ENCODE data around the gene LMAN1.

The LMAN1 gene

DNA sequence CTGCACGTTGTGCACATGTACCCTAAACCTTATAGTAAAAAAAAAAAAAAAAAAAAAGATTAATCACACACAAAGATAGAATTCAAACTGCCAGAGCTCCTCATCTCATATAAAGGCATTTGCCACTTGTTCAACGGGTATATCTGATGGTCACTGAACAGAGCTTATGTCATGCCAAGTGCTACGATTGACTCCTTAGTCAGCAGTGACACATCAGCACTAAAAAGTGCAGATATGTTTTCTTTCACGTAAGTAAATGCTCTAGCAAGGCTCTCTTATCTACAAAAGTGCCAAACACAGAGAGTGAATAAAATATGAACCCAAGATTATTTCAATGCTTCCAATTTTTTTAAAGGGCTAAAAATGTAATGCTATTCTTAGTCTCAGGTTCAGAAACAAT is 1.1 kb downstream of the LMAN1 start:
- Histone ChIP-seq H3K4me1 (ENCODE audit: control insufficient read depth in 1 of 2, insufficient read depth in 1 of 2, low read depth in 1 of 2, low read length in 1 of 2) (peaks cover 14 to 17% of the 10 kb centered on the region in 2 experiments), H3K27me3 (peaks cover 51% of the 10 kb centered on the region), H3K36me3 (no peaks in the 10 kb centered on the region), H3K4me3 (ENCODE audit: low read depth in 1 of 2, low read length in 1 of 2) (no peak overlapping the region), H3K27ac (no peak overlapping the region), H3K9me3 (no peaks in the 10 kb centered on the region)
- TF ChIP-seq, protein P1, sequence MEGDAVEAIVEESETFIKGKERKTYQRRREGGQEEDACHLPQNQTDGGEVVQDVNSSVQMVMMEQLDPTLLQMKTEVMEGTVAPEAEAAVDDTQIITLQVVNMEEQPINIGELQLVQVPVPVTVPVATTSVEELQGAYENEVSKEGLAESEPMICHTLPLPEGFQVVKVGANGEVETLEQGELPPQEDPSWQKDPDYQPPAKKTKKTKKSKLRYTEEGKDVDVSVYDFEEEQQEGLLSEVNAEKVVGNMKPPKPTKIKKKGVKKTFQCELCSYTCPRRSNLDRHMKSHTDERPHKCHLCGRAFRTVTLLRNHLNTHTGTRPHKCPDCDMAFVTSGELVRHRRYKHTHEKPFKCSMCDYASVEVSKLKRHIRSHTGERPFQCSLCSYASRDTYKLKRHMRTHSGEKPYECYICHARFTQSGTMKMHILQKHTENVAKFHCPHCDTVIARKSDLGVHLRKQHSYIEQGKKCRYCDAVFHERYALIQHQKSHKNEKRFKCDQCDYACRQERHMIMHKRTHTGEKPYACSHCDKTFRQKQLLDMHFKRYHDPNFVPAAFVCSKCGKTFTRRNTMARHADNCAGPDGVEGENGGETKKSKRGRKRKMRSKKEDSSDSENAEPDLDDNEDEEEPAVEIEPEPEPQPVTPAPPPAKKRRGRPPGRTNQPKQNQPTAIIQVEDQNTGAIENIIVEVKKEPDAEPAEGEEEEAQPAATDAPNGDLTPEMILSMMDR (IDR thresholded peaks at IDR 0.05): no peak

DNA sequence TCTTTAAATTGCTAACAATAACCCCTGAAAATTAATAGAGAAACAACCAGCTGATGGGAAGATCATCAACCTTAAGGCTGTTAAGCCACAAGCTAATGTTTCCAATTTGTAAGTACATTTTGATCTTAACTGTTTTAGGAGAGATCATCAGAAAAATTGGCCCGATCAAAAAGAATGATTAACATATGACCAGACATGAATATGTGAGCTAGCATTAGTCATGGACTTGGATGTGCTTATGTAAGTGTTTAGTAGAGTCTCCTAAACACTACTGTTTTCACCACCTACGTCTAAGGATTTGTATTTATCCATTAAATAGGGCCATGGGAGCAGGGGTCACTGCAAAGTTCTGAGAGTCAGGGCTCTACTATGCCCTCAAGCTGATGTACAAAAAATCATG is 4.3 kb downstream of the LMAN1 start:
- H3K9me3 ChIP-seq: no peaks in the 10 kb centered on the region
- peaks cover 11 to 15% of the 10 kb centered on the region in 2 experiments for H3K4me1 ChIP-seq (ENCODE audit: control insufficient read depth in 1 of 2, insufficient read depth in 1 of 2, low read depth in 1 of 2, low read length in 1 of 2)
- no peak overlapping the region for H3K27ac ChIP-seq
- TF ChIP-seq, protein P1 (IDR thresholded peaks at IDR 0.05): no peak
- H3K27me3 ChIP-seq: peaks cover 19% of the 10 kb centered on the region
- H3K4me3 ChIP-seq (ENCODE audit: low read depth in 1 of 2, low read length in 1 of 2): no peak overlapping the region
- H3K36me3 ChIP-seq: peaks cover 4% of the 10 kb centered on the region

DNA sequence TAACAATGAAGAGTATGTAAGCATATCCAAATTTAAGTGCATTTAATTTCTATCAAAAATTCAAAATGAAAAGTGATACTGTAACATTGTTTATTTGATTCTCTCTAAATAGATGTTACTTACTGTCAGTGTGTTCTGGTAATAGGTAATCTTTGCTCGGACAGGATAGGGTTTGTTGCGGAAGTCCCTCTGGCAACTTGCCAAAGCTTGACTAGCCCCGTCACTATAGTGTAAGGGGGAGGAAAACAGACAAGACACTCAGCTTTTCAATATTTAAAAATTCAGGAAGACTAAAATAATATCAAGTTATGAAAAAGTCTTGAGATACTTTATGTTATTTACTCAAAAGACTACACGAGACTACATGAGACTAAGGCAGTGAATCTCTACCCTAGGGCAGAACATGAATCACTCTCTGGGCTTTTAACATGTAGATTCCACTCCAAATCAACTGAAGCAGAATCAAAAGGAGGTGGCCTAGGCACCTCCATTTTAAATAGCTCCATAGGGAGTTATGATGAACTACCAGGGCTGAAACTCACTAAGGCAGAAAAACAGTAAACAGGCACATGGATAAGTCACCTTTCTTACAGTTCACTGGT is 5.9 kb downstream of the LMAN1 start:
- peaks cover 4% of the 10 kb centered on the region for H3K27me3 ChIP-seq
- H3K9me3 ChIP-seq: no peaks in the 10 kb centered on the region
- H3K4me3 ChIP-seq (ENCODE audit: low read depth in 1 of 2, low read length in 1 of 2): no peak overlapping the region
- H3K27ac ChIP-seq: no peak overlapping the region
- H3K4me1 ChIP-seq (ENCODE audit: control insufficient read depth in 1 of 2, insufficient read depth in 1 of 2, low read depth in 1 of 2, low read length in 1 of 2): no peaks in the 10 kb centered on the region
- peaks cover 11% of the 10 kb centered on the region for H3K36me3 ChIP-seq
- TF ChIP-seq, protein P1 (IDR thresholded peaks at IDR 0.05): no peak

DNA sequence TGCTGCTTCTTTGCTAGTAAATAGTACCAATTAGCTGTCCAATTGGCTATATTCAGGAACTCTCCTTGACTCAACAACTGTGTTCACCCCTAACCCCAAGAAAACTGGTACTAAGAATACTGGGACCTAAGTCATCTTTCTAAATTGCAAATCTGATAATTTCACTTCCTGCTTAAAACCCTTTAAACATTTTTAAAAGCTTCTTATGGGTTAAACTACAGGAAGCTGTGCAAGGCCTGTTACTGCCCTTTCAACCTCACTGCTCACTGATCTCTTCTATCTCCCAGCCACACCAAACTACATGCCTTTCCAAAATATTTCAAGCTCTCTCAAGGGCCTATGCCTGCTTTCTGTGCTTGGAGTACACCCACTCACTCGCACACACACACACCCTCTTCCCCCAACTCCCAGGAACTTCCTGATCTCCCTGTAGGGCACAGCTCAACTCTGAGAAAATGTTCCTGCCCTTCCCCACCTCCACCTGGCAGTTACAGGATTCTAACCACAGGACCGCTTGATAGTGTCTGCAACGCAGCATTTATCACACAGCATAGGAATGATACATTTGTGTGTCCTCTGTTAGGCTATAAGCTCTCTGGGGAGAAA is 6.7 kb downstream of the LMAN1 start:
- H3K9me3 ChIP-seq: no peaks in the 10 kb centered on the region

DNA sequence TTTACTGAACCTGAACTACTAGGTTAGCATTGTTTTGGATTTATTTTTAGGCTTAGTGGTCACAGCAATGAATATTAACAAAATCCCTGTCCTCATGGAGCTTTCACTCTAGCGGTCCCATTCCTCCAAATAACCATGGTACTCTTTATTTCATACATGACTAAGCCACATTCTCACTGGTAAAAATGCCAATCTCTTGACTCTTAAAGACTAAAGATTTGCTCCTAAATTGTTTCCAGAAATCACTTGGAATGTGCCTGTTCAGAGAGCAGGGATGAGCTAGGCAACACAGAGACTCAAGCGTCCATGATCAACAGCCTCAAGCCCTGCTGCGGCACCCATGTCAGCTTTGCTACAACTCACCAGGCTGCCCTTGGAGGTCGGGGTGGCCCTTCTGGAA is 13.5 kb downstream of the LMAN1 start:
- peaks cover 6% of the 10 kb centered on the region for H3K36me3 ChIP-seq
- no peak overlapping the region for H3K4me3 ChIP-seq (ENCODE audit: low read depth in 1 of 2, low read length in 1 of 2)
- no peaks in the 10 kb centered on the region for H3K4me1 ChIP-seq (ENCODE audit: control insufficient read depth in 1 of 2, insufficient read depth in 1 of 2, low read depth in 1 of 2, low read length in 1 of 2)
- TF ChIP-seq, protein P1 (IDR thresholded peaks at IDR 0.05): no peak
- no peaks in the 10 kb centered on the region for H3K27me3 ChIP-seq
- no peak overlapping the region for H3K27ac ChIP-seq
- H3K9me3 ChIP-seq: no peaks in the 10 kb centered on the region

More for the DNA sequence above, 6.7 kb downstream of the LMAN1 start:
- Histone ChIP-seq H3K27me3 (no peaks in the 10 kb centered on the region), H3K4me1 (ENCODE audit: control insufficient read depth in 1 of 2, insufficient read depth in 1 of 2, low read depth in 1 of 2, low read length in 1 of 2) (no peaks in the 10 kb centered on the region), H3K4me3 (ENCODE audit: low read depth in 1 of 2, low read length in 1 of 2) (no peak overlapping the region), H3K27ac (no peak overlapping the region), H3K36me3 (peaks cover 11% of the 10 kb centered on the region)
- TF ChIP-seq, protein P1 (IDR thresholded peaks at IDR 0.05): no peak
